ENCODE data around the gene GAS2L2. TPM values are rescaled to one million over a fixed set of nuclear protein-coding genes. Genes with fewer than 3 reads are reported as not detected.

Gene GAS2L2
- total and polyA plus RNA-seq, 2 of the 8 experiments (the other 6 are each of a cell fraction or from before 2014, with no cell fraction given), result 0.09 to 0.13 TPM

DNA sequence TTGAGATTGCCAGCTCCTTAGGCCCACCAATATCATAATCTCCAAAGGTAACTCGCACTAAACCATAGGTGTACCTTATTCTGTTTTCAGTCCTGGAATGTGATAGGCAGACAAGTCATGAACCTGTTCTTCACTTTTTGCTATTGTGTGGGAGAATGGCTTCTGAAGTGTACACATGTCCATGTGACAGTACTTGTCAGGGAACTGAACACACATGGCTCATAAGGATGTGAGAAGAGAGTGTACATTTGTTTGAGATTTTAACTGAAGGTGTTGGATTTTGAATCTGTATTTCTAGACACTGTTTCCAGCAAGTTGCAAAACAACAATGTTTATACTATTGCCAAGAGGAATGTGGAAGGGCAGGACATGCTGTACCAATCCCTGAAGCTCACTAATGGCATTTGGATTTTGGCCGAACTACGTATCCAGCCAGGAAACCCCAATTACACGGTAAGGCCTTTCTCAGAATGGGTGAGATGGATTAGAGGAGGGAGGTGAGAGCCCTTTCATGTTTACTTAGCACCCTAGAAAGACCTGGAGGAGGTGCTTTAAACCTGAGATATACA lies 36.1 kb downstream of the GAS2L2 start (continued):
- TF ChIP-seq, protein P1, sequence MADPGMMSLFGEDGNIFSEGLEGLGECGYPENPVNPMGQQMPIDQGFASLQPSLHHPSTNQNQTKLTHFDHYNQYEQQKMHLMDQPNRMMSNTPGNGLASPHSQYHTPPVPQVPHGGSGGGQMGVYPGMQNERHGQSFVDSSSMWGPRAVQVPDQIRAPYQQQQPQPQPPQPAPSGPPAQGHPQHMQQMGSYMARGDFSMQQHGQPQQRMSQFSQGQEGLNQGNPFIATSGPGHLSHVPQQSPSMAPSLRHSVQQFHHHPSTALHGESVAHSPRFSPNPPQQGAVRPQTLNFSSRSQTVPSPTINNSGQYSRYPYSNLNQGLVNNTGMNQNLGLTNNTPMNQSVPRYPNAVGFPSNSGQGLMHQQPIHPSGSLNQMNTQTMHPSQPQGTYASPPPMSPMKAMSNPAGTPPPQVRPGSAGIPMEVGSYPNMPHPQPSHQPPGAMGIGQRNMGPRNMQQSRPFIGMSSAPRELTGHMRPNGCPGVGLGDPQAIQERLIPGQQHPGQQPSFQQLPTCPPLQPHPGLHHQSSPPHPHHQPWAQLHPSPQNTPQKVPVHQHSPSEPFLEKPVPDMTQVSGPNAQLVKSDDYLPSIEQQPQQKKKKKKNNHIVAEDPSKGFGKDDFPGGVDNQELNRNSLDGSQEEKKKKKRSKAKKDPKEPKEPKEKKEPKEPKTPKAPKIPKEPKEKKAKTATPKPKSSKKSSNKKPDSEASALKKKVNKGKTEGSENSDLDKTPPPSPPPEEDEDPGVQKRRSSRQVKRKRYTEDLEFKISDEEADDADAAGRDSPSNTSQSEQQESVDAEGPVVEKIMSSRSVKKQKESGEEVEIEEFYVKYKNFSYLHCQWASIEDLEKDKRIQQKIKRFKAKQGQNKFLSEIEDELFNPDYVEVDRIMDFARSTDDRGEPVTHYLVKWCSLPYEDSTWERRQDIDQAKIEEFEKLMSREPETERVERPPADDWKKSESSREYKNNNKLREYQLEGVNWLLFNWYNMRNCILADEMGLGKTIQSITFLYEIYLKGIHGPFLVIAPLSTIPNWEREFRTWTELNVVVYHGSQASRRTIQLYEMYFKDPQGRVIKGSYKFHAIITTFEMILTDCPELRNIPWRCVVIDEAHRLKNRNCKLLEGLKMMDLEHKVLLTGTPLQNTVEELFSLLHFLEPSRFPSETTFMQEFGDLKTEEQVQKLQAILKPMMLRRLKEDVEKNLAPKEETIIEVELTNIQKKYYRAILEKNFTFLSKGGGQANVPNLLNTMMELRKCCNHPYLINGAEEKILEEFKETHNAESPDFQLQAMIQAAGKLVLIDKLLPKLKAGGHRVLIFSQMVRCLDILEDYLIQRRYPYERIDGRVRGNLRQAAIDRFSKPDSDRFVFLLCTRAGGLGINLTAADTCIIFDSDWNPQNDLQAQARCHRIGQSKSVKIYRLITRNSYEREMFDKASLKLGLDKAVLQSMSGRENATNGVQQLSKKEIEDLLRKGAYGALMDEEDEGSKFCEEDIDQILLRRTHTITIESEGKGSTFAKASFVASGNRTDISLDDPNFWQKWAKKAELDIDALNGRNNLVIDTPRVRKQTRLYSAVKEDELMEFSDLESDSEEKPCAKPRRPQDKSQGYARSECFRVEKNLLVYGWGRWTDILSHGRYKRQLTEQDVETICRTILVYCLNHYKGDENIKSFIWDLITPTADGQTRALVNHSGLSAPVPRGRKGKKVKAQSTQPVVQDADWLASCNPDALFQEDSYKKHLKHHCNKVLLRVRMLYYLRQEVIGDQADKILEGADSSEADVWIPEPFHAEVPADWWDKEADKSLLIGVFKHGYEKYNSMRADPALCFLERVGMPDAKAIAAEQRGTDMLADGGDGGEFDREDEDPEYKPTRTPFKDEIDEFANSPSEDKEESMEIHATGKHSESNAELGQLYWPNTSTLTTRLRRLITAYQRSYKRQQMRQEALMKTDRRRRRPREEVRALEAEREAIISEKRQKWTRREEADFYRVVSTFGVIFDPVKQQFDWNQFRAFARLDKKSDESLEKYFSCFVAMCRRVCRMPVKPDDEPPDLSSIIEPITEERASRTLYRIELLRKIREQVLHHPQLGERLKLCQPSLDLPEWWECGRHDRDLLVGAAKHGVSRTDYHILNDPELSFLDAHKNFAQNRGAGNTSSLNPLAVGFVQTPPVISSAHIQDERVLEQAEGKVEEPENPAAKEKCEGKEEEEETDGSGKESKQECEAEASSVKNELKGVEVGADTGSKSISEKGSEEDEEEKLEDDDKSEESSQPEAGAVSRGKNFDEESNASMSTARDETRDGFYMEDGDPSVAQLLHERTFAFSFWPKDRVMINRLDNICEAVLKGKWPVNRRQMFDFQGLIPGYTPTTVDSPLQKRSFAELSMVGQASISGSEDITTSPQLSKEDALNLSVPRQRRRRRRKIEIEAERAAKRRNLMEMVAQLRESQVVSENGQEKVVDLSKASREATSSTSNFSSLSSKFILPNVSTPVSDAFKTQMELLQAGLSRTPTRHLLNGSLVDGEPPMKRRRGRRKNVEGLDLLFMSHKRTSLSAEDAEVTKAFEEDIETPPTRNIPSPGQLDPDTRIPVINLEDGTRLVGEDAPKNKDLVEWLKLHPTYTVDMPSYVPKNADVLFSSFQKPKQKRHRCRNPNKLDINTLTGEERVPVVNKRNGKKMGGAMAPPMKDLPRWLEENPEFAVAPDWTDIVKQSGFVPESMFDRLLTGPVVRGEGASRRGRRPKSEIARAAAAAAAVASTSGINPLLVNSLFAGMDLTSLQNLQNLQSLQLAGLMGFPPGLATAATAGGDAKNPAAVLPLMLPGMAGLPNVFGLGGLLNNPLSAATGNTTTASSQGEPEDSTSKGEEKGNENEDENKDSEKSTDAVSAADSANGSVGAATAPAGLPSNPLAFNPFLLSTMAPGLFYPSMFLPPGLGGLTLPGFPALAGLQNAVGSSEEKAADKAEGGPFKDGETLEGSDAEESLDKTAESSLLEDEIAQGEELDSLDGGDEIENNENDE (IDR thresholded peaks at IDR 0.05; ENCODE audit: insufficient replicate concordance, low read length), result no peak
- TF ChIP-seq CREB1 (IDR thresholded peaks at IDR 0.05) (no peak), TBP (IDR thresholded peaks at IDR 0.05; ENCODE audit: low read depth, low read length) (no peak), CHD2 (IDR thresholded peaks at IDR 0.05; ENCODE audit: low read length) (no peak), SIN3A (conservative IDR thresholded peaks at IDR 0.05 in 1 of 2, IDR thresholded peaks at IDR 0.05 in 1 of 2; ENCODE audit: low read depth in 1 of 2, low read length in 2 of 2) (no peak), EP300 (IDR thresholded peaks at IDR 0.05; ENCODE audit: borderline replicate concordance in 1 of 2, low read depth in 2 of 2, low read length in 2 of 2) (no peak), GABPA (IDR thresholded peaks at IDR 0.05; ENCODE audit: borderline replicate concordance, insufficient read depth, low read length) (no peak), HDAC2 (IDR thresholded peaks at IDR 0.05; ENCODE audit: borderline replicate concordance in 1 of 2, low read depth in 2 of 2, low read length in 2 of 2) (no peak)
